K562 (cell line): ENCODE data around the gene PRPSAP2. TPM values are rescaled to one million over a fixed set of nuclear protein-coding genes. Genes with fewer than 3 reads are reported as not detected.
A peak's percentile ranks its signal among the peaks of the same experiment; 100 is the strongest.

Experiments
- BRD9 ChIP-seq: fragments of 450-650 bp; IDR thresholded peaks from 2 replicates; pipeline ENCODE4 v1.6.1; 2018; ENCODE audit warnings: low read depth; ENCODE audit not compliant: partially characterized antibody
- EP300 ChIP-seq: IDR thresholded peaks from 2 replicates; pipeline ENCODE4 v1.6.1; 2012; ENCODE audit warnings: low read length, improper control_type of control experiment
- FOSL1 ChIP-seq: fragments of 200-800 bp; sonication (Bioruptor generic); conservative IDR thresholded peaks from 2 replicates; pipeline ENCODE4 v1.6.1; 2016; ENCODE audit warnings: missing genetic modification characterization, missing compliant biosample characterization
- GABPA ChIP-seq: fragments of 200-800 bp; sonication (Bioruptor generic); conservative IDR thresholded peaks from 2 replicates; pipeline ENCODE4 v1.6.1; 2016; ENCODE audit warnings: low read depth, missing genetic modification characterization, missing compliant biosample characterization
- GABPB2 ChIP-seq: fragments of 250-450 bp; sonication (Bioruptor Pico); conservative IDR thresholded peaks from 2 replicates; pipeline ENCODE4 v1.5.1; 2021; ENCODE audit warnings: mild to moderate bottlenecking
- HMGN3 ChIP-seq: IDR thresholded peaks from 2 replicates; pipeline ENCODE4 v1.6.1; 2011; ENCODE audit warnings: borderline replicate concordance, low read depth, mild to moderate bottlenecking, mixed read lengths, low read length; ENCODE audit not compliant: insufficient read length; ENCODE audit errors: extremely low read depth
- HNRNPK ChIP-seq: fragments of 200-400 bp; formaldehyde crosslinking; IDR thresholded peaks from one replicate; pipeline ENCODE4 v1.6.1; 2018; ENCODE audit warnings: mild to moderate bottlenecking, low read depth, low read length; ENCODE audit not compliant: poor library complexity, severe bottlenecking
- HNRNPLL ChIP-seq: fragments of 200-400 bp; formaldehyde crosslinking; IDR thresholded peaks from 2 replicates; pipeline ENCODE4 v1.6.1; 2017; ENCODE audit warnings: low read length, low read depth, mild to moderate bottlenecking; ENCODE audit not compliant: poor library complexity, severe bottlenecking
- HNRNPUL1 ChIP-seq: fragments of 200-400 bp; formaldehyde crosslinking; IDR thresholded peaks from 2 replicates; pipeline ENCODE4 v1.6.1; 2017; ENCODE audit warnings: low read length
- NR1H2 ChIP-seq: sonication (generic); formaldehyde crosslinking; IDR thresholded peaks from 2 replicates; pipeline ENCODE4 v1.4.0; 2020; ENCODE audit warnings: mild to moderate bottlenecking, missing genetic modification reagents
- PHB ChIP-seq: fragments of 250-450 bp; sonication (Bioruptor Pico); IDR thresholded peaks from 2 replicates; pipeline ENCODE4 v1.5.0; 2021
- PTTG1 ChIP-seq: fragments of 450-650 bp; IDR thresholded peaks from 2 replicates; pipeline ENCODE4 v1.6.1; 2016; ENCODE audit warnings: low read depth, mild to moderate bottlenecking, missing genetic modification characterization, missing compliant biosample characterization
- RBBP5 ChIP-seq: fragments of 200-600 bp; sonication (generic); IDR thresholded peaks from 2 replicates; pipeline ENCODE4 v1.6.1; 2012; ENCODE audit warnings: borderline replicate concordance, mild to moderate bottlenecking, low read length, control low read depth, inconsistent platforms; ENCODE audit not compliant: insufficient read depth, poor library complexity, severe bottlenecking
- SMAD2 ChIP-seq: fragments of 150-350 bp; IDR thresholded peaks from 2 replicates; pipeline ENCODE4 v1.6.1; 2014; ENCODE audit warnings: low read depth, mild to moderate bottlenecking, low read length
- SOX6 ChIP-seq: fragments of 450-650 bp; IDR thresholded peaks from 2 replicates; pipeline ENCODE4 v1.6.1; 2014; ENCODE audit warnings: mild to moderate bottlenecking
- TCF3 ChIP-seq: sonication (generic); formaldehyde crosslinking; IDR thresholded peaks from 2 replicates; pipeline ENCODE4 v1.4.0; 2020; ENCODE audit warnings: mild to moderate bottlenecking, missing genetic modification reagents
- ZNF766 ChIP-seq: fragments of 200-800 bp; sonication (Bioruptor generic); conservative IDR thresholded peaks from 2 replicates; pipeline ENCODE4 v1.6.1; 2016; ENCODE audit warnings: missing genetic modification characterization, missing compliant biosample characterization
- ZZZ3 ChIP-seq: fragments of 450-650 bp; IDR thresholded peaks from 2 replicates; pipeline ENCODE4 v1.6.1; 2016; ENCODE audit warnings: antibody characterized with exemption, mild to moderate bottlenecking, moderate library complexity
- polyA plus RNA-seq, 8 experiments: library from polyadenylated mRNA; depleted of rRNA in 4 of 8; stranded (reverse) in 5 of 8; unstranded in 3 of 8; fragments of >200 nt; fragmentation: Nextera tagmentation in 2 of 8; fragmentation: Illumina TruSeq in 1 of 8; extraction: Ambion mirVana in 2 of 8; extraction: Trizol in 1 of 8; gene quantifications; 2 replicates each; pipeline versions ENCODE4 v1.2.1 to v1.2.3, GENCODE V29; 2011 to 2014; ENCODE audit warnings: inconsistent platforms in 1 of 8, missing spikeins in 1 of 8
- total RNA-seq, 7 experiments: library from RNA; depleted of rRNA in 6 of 7; stranded (reverse); fragments of >200 nt in 6 of 7; fragmentation: Illumina TruSeq in 2 of 7; extraction: Trizol in 2 of 7; gene quantifications; 2 replicates each; pipeline versions ENCODE4 v1.2.1 to v1.2.3, GENCODE V29; 2011 to 2021; ENCODE audit warnings: low replicate concordance in 1 of 7
- TF ChIP-seq, protein P1 (sequence below): fragments of 450-650 bp; IDR thresholded peaks from 2 replicates; pipeline ENCODE4 v1.6.1; 2016; ENCODE audit warnings: mild to moderate bottlenecking
- TF ChIP-seq, protein P2 (sequence below): sonication (generic); formaldehyde crosslinking; IDR thresholded peaks from 2 replicates; pipeline ENCODE4 v1.8.1; 2023; ENCODE audit warnings: missing genetic modification reagents, mild to moderate bottlenecking, borderline replicate concordance
- TF ChIP-seq, protein P3 (sequence below): fragments of 250-450 bp; sonication (Bioruptor Pico); IDR thresholded peaks from 2 replicates; pipeline ENCODE4 v1.8.0; 2022; ENCODE audit warnings: inconsistent platforms

Gene PRPSAP2
- total and polyA plus RNA-seq, 9 of the 15 experiments (the other 6 are each of a cell fraction or from before 2014, with no cell fraction given) = 15.5 to 56.7 (median 35.7) TPM

DNA sequence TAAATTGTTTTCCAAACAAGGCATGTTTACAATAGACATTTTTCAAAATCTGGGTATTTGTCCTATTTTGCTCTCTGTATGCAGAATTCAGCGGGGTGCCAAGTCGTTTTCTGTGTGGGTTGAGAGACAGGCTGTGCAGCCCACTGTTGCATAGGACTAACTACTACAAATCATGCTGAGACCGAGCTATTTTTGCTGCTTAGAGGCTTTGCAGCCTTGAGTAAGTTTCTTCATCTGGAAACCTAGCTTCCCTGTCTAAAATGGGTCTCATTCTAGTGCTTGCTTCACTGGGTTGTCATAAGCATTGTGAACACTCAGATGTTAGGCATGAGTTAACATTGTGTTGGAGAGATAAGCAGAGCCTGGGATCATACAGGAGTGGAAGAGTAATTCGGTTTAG lies 1.3 kb downstream of the PRPSAP2 start (continued):
- TF ChIP-seq, protein P1, sequence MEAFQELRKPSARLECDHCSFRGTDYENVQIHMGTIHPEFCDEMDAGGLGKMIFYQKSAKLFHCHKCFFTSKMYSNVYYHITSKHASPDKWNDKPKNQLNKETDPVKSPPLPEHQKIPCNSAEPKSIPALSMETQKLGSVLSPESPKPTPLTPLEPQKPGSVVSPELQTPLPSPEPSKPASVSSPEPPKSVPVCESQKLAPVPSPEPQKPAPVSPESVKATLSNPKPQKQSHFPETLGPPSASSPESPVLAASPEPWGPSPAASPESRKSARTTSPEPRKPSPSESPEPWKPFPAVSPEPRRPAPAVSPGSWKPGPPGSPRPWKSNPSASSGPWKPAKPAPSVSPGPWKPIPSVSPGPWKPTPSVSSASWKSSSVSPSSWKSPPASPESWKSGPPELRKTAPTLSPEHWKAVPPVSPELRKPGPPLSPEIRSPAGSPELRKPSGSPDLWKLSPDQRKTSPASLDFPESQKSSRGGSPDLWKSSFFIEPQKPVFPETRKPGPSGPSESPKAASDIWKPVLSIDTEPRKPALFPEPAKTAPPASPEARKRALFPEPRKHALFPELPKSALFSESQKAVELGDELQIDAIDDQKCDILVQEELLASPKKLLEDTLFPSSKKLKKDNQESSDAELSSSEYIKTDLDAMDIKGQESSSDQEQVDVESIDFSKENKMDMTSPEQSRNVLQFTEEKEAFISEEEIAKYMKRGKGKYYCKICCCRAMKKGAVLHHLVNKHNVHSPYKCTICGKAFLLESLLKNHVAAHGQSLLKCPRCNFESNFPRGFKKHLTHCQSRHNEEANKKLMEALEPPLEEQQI = no peak
- TF ChIP-seq, protein P2, sequence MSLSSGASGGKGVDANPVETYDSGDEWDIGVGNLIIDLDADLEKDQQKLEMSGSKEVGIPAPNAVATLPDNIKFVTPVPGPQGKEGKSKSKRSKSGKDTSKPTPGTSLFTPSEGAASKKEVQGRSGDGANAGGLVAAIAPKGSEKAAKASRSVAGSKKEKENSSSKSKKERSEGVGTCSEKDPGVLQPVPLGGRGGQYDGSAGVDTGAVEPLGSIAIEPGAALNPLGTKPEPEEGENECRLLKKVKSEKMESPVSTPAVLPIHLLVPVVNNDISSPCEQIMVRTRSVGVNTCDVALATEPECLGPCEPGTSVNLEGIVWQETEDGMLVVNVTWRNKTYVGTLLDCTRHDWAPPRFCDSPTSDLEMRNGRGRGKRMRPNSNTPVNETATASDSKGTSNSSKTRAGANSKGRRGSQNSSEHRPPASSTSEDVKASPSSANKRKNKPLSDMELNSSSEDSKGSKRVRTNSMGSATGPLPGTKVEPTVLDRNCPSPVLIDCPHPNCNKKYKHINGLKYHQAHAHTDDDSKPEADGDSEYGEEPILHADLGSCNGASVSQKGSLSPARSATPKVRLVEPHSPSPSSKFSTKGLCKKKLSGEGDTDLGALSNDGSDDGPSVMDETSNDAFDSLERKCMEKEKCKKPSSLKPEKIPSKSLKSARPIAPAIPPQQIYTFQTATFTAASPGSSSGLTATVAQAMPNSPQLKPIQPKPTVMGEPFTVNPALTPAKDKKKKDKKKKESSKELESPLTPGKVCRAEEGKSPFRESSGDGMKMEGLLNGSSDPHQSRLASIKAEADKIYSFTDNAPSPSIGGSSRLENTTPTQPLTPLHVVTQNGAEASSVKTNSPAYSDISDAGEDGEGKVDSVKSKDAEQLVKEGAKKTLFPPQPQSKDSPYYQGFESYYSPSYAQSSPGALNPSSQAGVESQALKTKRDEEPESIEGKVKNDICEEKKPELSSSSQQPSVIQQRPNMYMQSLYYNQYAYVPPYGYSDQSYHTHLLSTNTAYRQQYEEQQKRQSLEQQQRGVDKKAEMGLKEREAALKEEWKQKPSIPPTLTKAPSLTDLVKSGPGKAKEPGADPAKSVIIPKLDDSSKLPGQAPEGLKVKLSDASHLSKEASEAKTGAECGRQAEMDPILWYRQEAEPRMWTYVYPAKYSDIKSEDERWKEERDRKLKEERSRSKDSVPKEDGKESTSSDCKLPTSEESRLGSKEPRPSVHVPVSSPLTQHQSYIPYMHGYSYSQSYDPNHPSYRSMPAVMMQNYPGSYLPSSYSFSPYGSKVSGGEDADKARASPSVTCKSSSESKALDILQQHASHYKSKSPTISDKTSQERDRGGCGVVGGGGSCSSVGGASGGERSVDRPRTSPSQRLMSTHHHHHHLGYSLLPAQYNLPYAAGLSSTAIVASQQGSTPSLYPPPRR = no peak
- TF ChIP-seq GABPA (tag) = no peak
- TF ChIP-seq SOX6 = peak; percentile 41; the same call in 1 of the 2 replicates
- TF ChIP-seq BRD9 = no peak
- no peak for TF ChIP-seq NR1H2 (CRISPR knock-in tag)
- TF ChIP-seq, protein P3, sequence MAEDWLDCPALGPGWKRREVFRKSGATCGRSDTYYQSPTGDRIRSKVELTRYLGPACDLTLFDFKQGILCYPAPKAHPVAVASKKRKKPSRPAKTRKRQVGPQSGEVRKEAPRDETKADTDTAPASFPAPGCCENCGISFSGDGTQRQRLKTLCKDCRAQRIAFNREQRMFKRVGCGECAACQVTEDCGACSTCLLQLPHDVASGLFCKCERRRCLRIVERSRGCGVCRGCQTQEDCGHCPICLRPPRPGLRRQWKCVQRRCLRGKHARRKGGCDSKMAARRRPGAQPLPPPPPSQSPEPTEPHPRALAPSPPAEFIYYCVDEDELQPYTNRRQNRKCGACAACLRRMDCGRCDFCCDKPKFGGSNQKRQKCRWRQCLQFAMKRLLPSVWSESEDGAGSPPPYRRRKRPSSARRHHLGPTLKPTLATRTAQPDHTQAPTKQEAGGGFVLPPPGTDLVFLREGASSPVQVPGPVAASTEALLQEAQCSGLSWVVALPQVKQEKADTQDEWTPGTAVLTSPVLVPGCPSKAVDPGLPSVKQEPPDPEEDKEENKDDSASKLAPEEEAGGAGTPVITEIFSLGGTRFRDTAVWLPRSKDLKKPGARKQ (CRISPR knock-in tag) = no peak
- TF ChIP-seq GABPB2 = no peak
- no peak for TF ChIP-seq EP300
- TF ChIP-seq FOSL1 (tag) = no peak
- no peak for TF ChIP-seq ZZZ3
- no peak for TF ChIP-seq HNRNPUL1
- no peak for TF ChIP-seq HNRNPK
- TF ChIP-seq HMGN3 = no peak
- no peak for TF ChIP-seq PTTG1 (tag)
- no peak for TF ChIP-seq SMAD2
- TF ChIP-seq TCF3 (CRISPR knock-in tag) = 0 out of 2 replicates have a peak, but pooled peaks have one; percentile 16
- TF ChIP-seq RBBP5 = no peak
- no peak for TF ChIP-seq HNRNPLL
- no peak for TF ChIP-seq PHB (CRISPR knock-in tag)
- no peak for TF ChIP-seq ZNF766 (CRISPR knock-in tag)
